Muscle layer of colon (tissue), 2 donors: ENCODE results near the gene PTPRT.

ENCODE experiments used
- H3K27ac ChIP-seq: one replicate; pipeline ENCODE4 v1.7.0; 2013; ENCODE audit warnings: low read depth, mild to moderate bottlenecking, low read length, moderate library complexity
- H3K27me3 ChIP-seq, 2 donors: one replicate each; pipeline ENCODE4 v1.7.0; 2013; ENCODE audit warnings: low read length in 2 of 2, mild to moderate bottlenecking in 2 of 2; ENCODE audit not compliant: insufficient read depth in 2 of 2, control insufficient read depth in 1 of 2
- H3K36me3 ChIP-seq: one replicate; pipeline ENCODE4 v1.7.0; 2013; ENCODE audit warnings: mild to moderate bottlenecking, low read length; ENCODE audit not compliant: insufficient read depth
- H3K4me1 ChIP-seq: one replicate; pipeline ENCODE4 v1.7.0; 2013; ENCODE audit warnings: mild to moderate bottlenecking, low read length; ENCODE audit not compliant: insufficient read depth
- H3K4me3 ChIP-seq, 2 donors: one replicate each; pipeline ENCODE4 v1.7.0; 2013; ENCODE audit warnings: low read length in 2 of 2, low read depth in 1 of 2, mild to moderate bottlenecking in 1 of 2, moderate library complexity in 1 of 2
- H3K9ac ChIP-seq: one replicate; pipeline ENCODE4 v1.7.0; 2013; ENCODE audit warnings: low read length
- H3K9me3 ChIP-seq: one replicate; pipeline ENCODE4 v1.7.0; 2013; ENCODE audit warnings: mild to moderate bottlenecking, low read length
- donor health status: abdominal sarcoma.
- donor health status: Adenocarcinoma of cecum.

PTPRT gene

GRCh38 chr20:43096126-43096930, 93.4 kb downstream of the PTPRT start:
- Histone ChIP-seq H3K27me3 (no peaks in the 10 kb centered on the region), H3K9ac (no peak overlapping the region), H3K27ac (no peak overlapping the region), H3K4me3 (no peak overlapping the region), H3K9me3 (no peaks in the 10 kb centered on the region), H3K4me1 (peaks cover 18% of the 10 kb centered on the region), H3K36me3 (no peaks in the 10 kb centered on the region)

GRCh38 chr20:43095034-43095433, 94.7 kb downstream of the PTPRT start:
- Histone ChIP-seq H3K36me3 (no peaks in the 10 kb centered on the region), H3K9me3 (no peaks in the 10 kb centered on the region), H3K4me3 (no peak overlapping the region), H3K27ac (no peak overlapping the region), H3K4me1 (peaks cover 18% of the 10 kb centered on the region), H3K9ac (no peak overlapping the region), H3K27me3 (no peaks in the 10 kb centered on the region)

DNA sequence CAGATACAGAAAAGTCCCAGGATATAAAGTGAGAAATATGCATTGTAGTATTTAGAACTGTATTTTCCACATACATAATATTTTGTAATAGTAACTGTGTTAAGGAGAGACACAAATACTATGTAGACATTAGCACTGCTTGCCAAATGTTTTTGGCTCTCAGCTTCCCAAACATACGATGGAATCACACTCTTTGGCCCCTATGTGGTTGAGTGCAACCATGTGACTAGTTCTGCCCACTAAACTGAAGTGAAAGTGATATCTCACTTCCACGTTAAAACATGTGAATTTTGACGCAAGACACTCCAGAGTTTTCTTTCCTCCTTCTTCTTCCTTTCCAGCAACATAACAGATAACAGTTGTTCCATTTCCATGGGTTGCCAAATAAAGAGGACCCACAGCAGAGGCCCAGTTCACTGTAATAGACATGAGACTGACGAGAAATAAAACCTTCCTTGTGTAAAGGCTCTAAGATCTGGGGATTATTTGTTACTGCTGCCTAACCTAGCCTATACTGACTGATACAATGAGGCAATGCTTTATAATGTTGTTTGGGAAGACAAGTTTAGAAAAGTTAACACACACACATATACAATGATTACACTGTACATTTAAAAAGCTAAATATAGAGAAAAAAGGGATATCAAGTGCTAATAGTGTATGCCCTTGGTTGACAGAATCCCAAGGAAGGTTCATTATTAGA, 97.2 kb downstream of the PTPRT start:
- Histone ChIP-seq H3K9me3 (no peaks in the 10 kb centered on the region), H3K36me3 (no peaks in the 10 kb centered on the region), H3K4me3 (no peak overlapping the region), H3K9ac (no peak overlapping the region), H3K4me1 (peaks cover 16% of the 10 kb centered on the region), H3K27me3 (no peaks in the 10 kb centered on the region), H3K27ac (no peak overlapping the region)

- no peak overlapping the region for H3K9ac ChIP-seq
Observed at GRCh38 chr20:43068482-43068881, 121.2 kb downstream of the PTPRT start.

DNA sequence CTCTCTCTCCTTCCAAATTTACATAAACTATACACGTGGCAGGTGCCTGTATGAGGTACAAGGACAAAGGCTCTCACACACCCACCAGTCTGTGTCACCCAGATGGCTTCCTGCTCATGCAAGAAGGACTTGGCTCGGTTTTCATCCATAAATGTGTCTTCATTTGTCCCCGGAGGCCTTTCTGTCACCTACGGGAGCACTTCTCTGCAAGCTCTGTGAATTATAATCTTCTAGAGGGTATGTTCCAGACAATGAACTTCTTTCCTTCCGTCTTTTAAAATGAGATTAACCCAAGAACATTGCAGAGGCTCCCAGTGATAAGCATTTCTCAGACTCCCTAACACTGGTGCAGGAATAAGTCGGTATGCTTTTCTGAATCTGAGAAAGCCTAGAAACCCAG, 123.6 kb downstream of the PTPRT start:
- Histone ChIP-seq H3K27ac (no peak overlapping the region), H3K27me3 (no peaks in the 10 kb centered on the region), H3K4me1 (no peaks in the 10 kb centered on the region), H3K4me3 (no peak overlapping the region), H3K9ac (no peak overlapping the region), H3K36me3 (no peaks in the 10 kb centered on the region), H3K9me3 (no peaks in the 10 kb centered on the region)

More at GRCh38 chr20:43068482-43068881, 121.2 kb downstream of the PTPRT start:
- H3K9me3 ChIP-seq, result no peaks in the 10 kb centered on the region
- no peak overlapping the region for H3K4me3 ChIP-seq
- H3K36me3 ChIP-seq, result no peaks in the 10 kb centered on the region
- H3K4me1 ChIP-seq, result no peaks in the 10 kb centered on the region
- no peak overlapping the region for H3K27ac ChIP-seq
- H3K27me3 ChIP-seq, result no peaks in the 10 kb centered on the region

- no peaks in the 10 kb centered on the region for H3K9me3 ChIP-seq
- no peak overlapping the region for H3K4me3 ChIP-seq
- H3K27me3 ChIP-seq, result no peaks in the 10 kb centered on the region
- H3K36me3 ChIP-seq, result no peaks in the 10 kb centered on the region
- no peak overlapping the region for H3K27ac ChIP-seq
- H3K4me1 ChIP-seq, result no peaks in the 10 kb centered on the region
- no peak overlapping the region for H3K9ac ChIP-seq
Observed at GRCh38 chr20:43065299-43065698, 124.4 kb downstream of the PTPRT start.

GRCh38 chr20:43058077-43058476, 131.6 kb downstream of the PTPRT start:
- Histone ChIP-seq H3K9me3 (no peaks in the 10 kb centered on the region), H3K9ac (no peak overlapping the region), H3K4me3 (no peak overlapping the region), H3K27me3 (no peaks in the 10 kb centered on the region), H3K27ac (no peak overlapping the region), H3K4me1 (no peaks in the 10 kb centered on the region), H3K36me3 (no peaks in the 10 kb centered on the region)

DNA sequence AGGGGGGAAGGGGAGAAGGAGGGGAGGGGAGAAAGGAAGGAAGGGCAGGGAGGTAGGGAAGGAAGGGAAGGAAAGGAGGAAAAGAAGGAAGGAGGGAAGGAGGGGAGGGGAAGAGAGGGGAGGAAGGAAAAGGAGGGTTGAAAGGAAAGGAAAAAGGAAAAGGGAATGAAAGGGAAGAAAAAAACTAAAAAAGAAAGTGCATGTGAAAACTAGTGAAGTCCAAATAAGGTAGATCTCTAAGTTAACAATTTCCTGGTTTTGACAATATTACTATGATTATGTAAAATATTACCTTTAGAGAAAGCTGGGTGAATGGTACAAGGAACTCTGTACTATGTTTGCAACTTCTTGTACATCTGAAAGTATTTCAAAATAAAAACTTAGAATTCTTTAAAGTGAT, 132.4 kb downstream of the PTPRT start:
- Histone ChIP-seq H3K27ac (no peak overlapping the region), H3K9ac (no peak overlapping the region), H3K9me3 (no peaks in the 10 kb centered on the region), H3K36me3 (no peaks in the 10 kb centered on the region), H3K4me3 (no peak overlapping the region), H3K27me3 (no peaks in the 10 kb centered on the region), H3K4me1 (no peaks in the 10 kb centered on the region)

GRCh38 chr20:43055181-43055884, 134.4 kb downstream of the PTPRT start:
- no peaks in the 10 kb centered on the region for H3K36me3 ChIP-seq
- H3K4me1 ChIP-seq, result no peaks in the 10 kb centered on the region
- H3K4me3 ChIP-seq, result no peak overlapping the region
- no peak overlapping the region for H3K9ac ChIP-seq
- no peaks in the 10 kb centered on the region for H3K9me3 ChIP-seq
- no peaks in the 10 kb centered on the region for H3K27me3 ChIP-seq
- H3K27ac ChIP-seq, result no peak overlapping the region

- Histone ChIP-seq H3K9ac (no peak overlapping the region), H3K36me3 (no peaks in the 10 kb centered on the region), H3K4me1 (no peaks in the 10 kb centered on the region), H3K27ac (no peak overlapping the region), H3K9me3 (no peaks in the 10 kb centered on the region), H3K27me3 (no peaks in the 10 kb centered on the region), H3K4me3 (no peak overlapping the region)
Observed at GRCh38 chr20:43052532-43052931, 137.2 kb downstream of the PTPRT start.

GRCh38 chr20:43046966-43047365, 142.7 kb downstream of the PTPRT start:
- Histone ChIP-seq H3K9ac (no peak overlapping the region), H3K36me3 (no peaks in the 10 kb centered on the region), H3K27ac (no peak overlapping the region), H3K4me3 (no peak overlapping the region), H3K27me3 (no peaks in the 10 kb centered on the region), H3K9me3 (no peaks in the 10 kb centered on the region), H3K4me1 (no peaks in the 10 kb centered on the region)
